GM12875 (cell line): Measurements from ENCODE around the gene RHOF.
"Not testable (repeated sequence)": the region's sequence is repeated elsewhere in the genome, so short reads cannot be mapped to it uniquely, and the experiment has no call there.

ENCODE experiments used
- H3K4me3 ChIP-seq: one replicate; pipeline ENCODE4 v1.5.1; 2011; ENCODE audit warnings: low read depth, low read length, control low read depth
- CTCF ChIP-seq: IDR thresholded peaks from 2 replicates; pipeline ENCODE4 v1.5.1; 2011; ENCODE audit warnings: low read depth, mild to moderate bottlenecking, control low read depth, inconsistent platforms, low read length, moderate library complexity, borderline replicate concordance; ENCODE audit not compliant: insufficient read depth

The RHOF gene

GRCh38 chr12:121769831-121770301 lies 23.6 kb downstream of the RHOF start:
- H3K4me3 ChIP-seq: no peak overlapping the region

GRCh38 chr12:121769297-121769830 lies 24.1 kb downstream of the RHOF start:
- H3K4me3 ChIP-seq: no peak overlapping the region
- no peak for TF ChIP-seq CTCF

More at GRCh38 chr12:121769831-121770301, 23.6 kb downstream of the RHOF start:
- no peak for TF ChIP-seq CTCF

- TF ChIP-seq CTCF: no peak
- H3K4me3 ChIP-seq: no peak overlapping the region
Measured at GRCh38 chr12:121767525-121768016, 25.9 kb downstream of the RHOF start.

GRCh38 chr12:121766290-121767039 lies 27.0 kb downstream of the RHOF start:
- H3K4me3 ChIP-seq: no peak overlapping the region
- no peak for TF ChIP-seq CTCF

- no peak overlapping the region for H3K4me3 ChIP-seq
- TF ChIP-seq CTCF: no peak
Measured at GRCh38 chr12:121765573-121765972, 27.9 kb downstream of the RHOF start.

GRCh38 chr12:121764808-121765207 lies 28.7 kb downstream of the RHOF start:
- H3K4me3 ChIP-seq: no peak overlapping the region
- TF ChIP-seq CTCF: no peak

GRCh38 chr12:121762269-121762668 lies 31.2 kb downstream of the RHOF start:
- TF ChIP-seq CTCF: no peak
- H3K4me3 ChIP-seq: no peak overlapping the region

- H3K4me3 ChIP-seq: not testable (repeated sequence)
Measured at GRCh38 chr12:121758536-121758935, 35.0 kb downstream of the RHOF start.
